22Rv1 (cell line): ENCODE results near the gene LTA4H.

Source experiments
- H3K27ac ChIP-seq: fragments of 450-650 bp; 2 replicates; pipeline ENCODE4 v1.5.1; 2017
- ZFX ChIP-seq: fragments of 450-650 bp; IDR thresholded peaks from 2 replicates; pipeline ENCODE4 v1.6.1; 2017; ENCODE audit warnings: antibody characterized with exemption, borderline replicate concordance
- TF ChIP-seq, protein P1 (sequence below): fragments of 450-650 bp; IDR thresholded peaks from 2 replicates; pipeline ENCODE4 v1.5.1; 2017; ENCODE audit warnings: mild to moderate bottlenecking

Gene LTA4H

GRCh38 chr12:95988506-95989275, 46.7 kb downstream of the LTA4H start:
- no peak for TF ChIP-seq ZFX
- TF ChIP-seq, protein P1, sequence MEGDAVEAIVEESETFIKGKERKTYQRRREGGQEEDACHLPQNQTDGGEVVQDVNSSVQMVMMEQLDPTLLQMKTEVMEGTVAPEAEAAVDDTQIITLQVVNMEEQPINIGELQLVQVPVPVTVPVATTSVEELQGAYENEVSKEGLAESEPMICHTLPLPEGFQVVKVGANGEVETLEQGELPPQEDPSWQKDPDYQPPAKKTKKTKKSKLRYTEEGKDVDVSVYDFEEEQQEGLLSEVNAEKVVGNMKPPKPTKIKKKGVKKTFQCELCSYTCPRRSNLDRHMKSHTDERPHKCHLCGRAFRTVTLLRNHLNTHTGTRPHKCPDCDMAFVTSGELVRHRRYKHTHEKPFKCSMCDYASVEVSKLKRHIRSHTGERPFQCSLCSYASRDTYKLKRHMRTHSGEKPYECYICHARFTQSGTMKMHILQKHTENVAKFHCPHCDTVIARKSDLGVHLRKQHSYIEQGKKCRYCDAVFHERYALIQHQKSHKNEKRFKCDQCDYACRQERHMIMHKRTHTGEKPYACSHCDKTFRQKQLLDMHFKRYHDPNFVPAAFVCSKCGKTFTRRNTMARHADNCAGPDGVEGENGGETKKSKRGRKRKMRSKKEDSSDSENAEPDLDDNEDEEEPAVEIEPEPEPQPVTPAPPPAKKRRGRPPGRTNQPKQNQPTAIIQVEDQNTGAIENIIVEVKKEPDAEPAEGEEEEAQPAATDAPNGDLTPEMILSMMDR: no peak
- no peak overlapping the region for H3K27ac ChIP-seq

DNA sequence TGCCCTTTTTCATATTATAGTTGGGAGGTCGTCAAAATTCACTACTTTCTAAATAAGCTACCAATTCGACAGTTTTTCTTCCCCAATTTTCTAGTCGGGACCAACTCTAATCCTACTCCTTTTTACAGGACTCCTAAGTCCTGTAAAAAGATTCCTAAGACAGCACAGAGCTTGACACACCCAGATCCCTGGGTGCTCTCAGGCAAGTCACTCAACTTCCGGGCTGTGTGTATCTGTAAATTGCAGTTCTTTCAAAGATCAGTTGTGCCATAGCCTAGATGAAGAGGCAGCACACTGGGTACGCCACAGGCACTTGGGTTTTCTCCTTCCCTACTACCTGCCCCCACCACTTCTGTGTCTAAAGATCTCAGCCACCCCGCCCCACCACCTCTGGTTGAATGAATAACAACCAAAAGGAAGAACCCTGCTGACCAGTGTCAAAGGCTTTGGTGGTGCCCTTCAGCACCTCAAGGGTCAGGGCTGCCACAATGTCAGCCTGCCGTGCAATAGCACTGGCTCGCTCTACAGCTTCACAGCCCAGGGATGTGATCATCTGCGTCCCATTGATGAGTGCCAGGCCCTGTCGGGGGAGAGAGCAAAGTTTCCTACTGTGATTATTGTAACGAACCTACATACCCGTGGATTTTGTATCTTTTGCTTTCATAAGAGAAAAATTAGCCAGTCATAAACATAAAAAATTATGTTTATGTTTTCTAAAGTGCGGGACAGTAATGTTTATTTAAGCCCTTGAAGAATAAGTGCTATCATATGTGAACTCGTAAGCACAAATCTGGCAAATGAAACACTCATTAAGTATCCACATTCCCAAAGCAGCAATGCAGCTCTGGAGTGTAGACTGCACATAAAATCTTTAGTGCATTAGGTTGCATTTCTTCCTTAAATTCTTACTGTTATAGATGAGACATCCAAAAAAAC, 48.5 kb downstream of the LTA4H start:
- TF ChIP-seq ZFX: no peak
- no peak overlapping the region for H3K27ac ChIP-seq

DNA sequence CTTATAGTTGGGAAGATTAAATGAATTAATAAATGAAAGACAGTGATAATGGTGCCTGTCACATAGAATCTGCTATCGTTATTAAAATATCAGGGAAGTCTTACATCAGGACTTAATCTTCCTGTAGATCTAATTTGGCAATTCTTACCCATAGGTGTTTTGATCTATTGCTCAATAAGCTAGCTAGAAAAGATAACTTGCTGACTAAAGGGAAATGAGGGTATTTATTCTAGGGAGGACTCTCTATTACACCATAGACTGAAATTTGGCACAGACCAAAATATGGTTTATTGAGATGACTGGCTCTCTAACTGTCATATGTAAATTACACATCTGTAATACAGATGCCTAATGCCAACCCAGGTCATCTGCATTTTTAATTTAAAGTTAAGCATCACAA, 50.7 kb downstream of the LTA4H start:
- no peak overlapping the region for H3K27ac ChIP-seq
- no peak for TF ChIP-seq ZFX
- TF ChIP-seq, protein P1: no peak

- TF ChIP-seq, protein P1: no peak
- TF ChIP-seq ZFX: no peak
- H3K27ac ChIP-seq: no peak overlapping the region
Observed at GRCh38 chr12:95982602-95983001, 52.8 kb downstream of the LTA4H start.

- no peak overlapping the region for H3K27ac ChIP-seq
- TF ChIP-seq, protein P1: no peak
- TF ChIP-seq ZFX: no peak
Observed at GRCh38 chr12:95980437-95980836, 55.0 kb downstream of the LTA4H start.

DNA sequence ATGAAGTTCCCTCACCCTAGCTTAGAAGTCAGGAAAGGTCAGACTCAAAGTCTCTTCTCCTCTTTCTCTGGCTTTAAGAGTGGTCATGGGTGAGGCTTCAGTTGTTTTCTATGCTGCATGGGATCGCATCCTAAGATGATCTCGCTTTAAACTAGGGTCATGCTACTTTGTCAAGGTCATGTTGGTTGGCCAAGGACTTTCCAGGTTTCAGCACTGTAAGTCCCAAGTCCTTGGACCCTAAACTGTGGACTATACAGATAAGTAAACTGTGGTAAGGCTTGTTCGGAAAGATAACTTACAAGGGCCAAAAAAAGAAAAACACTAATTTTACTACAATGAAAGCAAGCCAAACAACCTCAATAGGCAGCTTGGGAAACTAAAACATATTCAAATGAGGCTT, 56.6 kb downstream of the LTA4H start:
- H3K27ac ChIP-seq: no peak overlapping the region
- TF ChIP-seq ZFX: no peak
- TF ChIP-seq, protein P1: no peak

DNA sequence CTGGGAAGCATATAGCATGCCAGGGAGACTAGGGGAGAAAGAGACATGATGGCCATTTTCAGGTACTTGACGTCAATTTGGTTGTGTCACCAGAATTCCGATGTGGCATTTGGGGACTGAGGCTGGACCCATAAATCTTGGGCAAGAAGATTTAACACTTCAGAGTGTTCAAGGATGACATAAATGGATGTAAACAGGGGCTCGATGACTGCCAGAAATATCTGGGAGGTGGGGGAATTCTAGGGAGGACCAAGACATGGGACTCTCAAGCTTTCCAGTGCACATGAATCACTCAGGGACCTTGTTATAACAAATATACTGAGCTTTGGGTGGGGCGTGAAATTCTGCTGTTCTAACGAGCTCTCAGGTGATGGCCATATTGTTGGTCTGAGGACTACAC, 57.0 kb downstream of the LTA4H start:
- TF ChIP-seq ZFX: no peak
- TF ChIP-seq, protein P1: no peak
- no peak overlapping the region for H3K27ac ChIP-seq
